ENCODE measurements around the gene PHF1. TPM values are rescaled to one million over a fixed set of nuclear protein-coding genes. Genes with fewer than 3 reads are reported as not detected.

PHF1 gene
- total and polyA plus RNA-seq, 2 of the 13 experiments (the other 11 are each of a cell fraction or from before 2014, with no cell fraction given) = 25.4 to 61.9 TPM

- TF ChIP-seq ZNF275 (CRISPR knock-in tag; IDR thresholded peaks at IDR 0.05; ENCODE audit: borderline replicate concordance) = peak; percentile 85; the same call in 1 of the 2 replicates
- TF ChIP-seq ZBTB3 (CRISPR knock-in tag; IDR thresholded peaks at IDR 0.05; ENCODE audit: borderline replicate concordance, low read depth) = peak; percentile 82; the same call in 1 of the 2 replicates
- TF ChIP-seq ZNF780A (CRISPR knock-in tag; IDR thresholded peaks at IDR 0.05) = peak; percentile 91
- peak; percentile 81; the same call in 1 of the 2 replicates for TF ChIP-seq ZSCAN21 (CRISPR knock-in tag; IDR thresholded peaks at IDR 0.05; ENCODE audit: borderline replicate concordance)
- 0 out of 2 replicates have a peak, but pooled peaks have one; percentile 83 for TF ChIP-seq FLYWCH1 (CRISPR knock-in tag; IDR thresholded peaks at IDR 0.05)
- no peak for TF ChIP-seq SRSF4 (IDR thresholded peaks at IDR 0.05; ENCODE audit: low read depth, low read length, poor library complexity, severe bottlenecking)
- TF ChIP-seq ZZZ3 (CRISPR knock-in tag; IDR thresholded peaks at IDR 0.05; ENCODE audit: borderline replicate concordance) = peak; percentile 90; the same call in 1 of the 2 replicates
- TF ChIP-seq ZNF879 (CRISPR knock-in tag; IDR thresholded peaks at IDR 0.05) = no peak; the same call in 1 of the 2 replicates
- TF ChIP-seq KMT2A (CRISPR knock-in tag; IDR thresholded peaks at IDR 0.05) = peak; percentile 91
- peak; percentile 99 for TF ChIP-seq MAX (IDR thresholded peaks at IDR 0.05)
- TF ChIP-seq ZNF567 (CRISPR knock-in tag; IDR thresholded peaks at IDR 0.05; ENCODE audit: borderline replicate concordance) = no peak
- TF ChIP-seq ELF4 (CRISPR knock-in tag; IDR thresholded peaks at IDR 0.05; ENCODE audit: borderline replicate concordance) = no peak
- 0 out of 2 replicates have a peak, but pooled peaks have one; percentile 12 for TF ChIP-seq TEAD2 (CRISPR knock-in tag; IDR thresholded peaks at IDR 0.05)
- TF ChIP-seq ZNF562 (CRISPR knock-in tag; IDR thresholded peaks at IDR 0.05; ENCODE audit: borderline replicate concordance) = peak; percentile 63; the same call in 1 of the 2 replicates
- TF ChIP-seq ZNF383 (CRISPR knock-in tag; IDR thresholded peaks at IDR 0.05; ENCODE audit: borderline replicate concordance) = peak; percentile 14; the same call in 1 of the 2 replicates
- TF ChIP-seq, protein P1, sequence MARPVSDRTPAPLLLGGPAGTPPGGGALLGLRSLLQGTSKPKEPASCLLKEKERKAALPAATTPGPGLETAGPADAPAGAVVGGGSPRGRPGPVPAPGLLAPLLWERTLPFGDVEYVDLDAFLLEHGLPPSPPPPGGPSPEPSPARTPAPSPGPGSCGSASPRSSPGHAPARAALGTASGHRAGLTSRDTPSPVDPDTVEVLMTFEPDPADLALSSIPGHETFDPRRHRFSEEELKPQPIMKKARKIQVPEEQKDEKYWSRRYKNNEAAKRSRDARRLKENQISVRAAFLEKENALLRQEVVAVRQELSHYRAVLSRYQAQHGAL (CRISPR knock-in tag; IDR thresholded peaks at IDR 0.05; ENCODE audit: not compliant biosample characterization) = no peak
- no peak for TF ChIP-seq ZEB1 (IDR thresholded peaks at IDR 0.05; ENCODE audit: insufficient replicate concordance, low read depth)
- no peak for TF ChIP-seq MBD4 (IDR thresholded peaks at IDR 0.05; ENCODE audit: borderline replicate concordance, low read length)
- peak; percentile 74; the same call in 1 of the 2 replicates for TF ChIP-seq ZNF17 (CRISPR knock-in tag; IDR thresholded peaks at IDR 0.05)
- TF ChIP-seq, protein P2, sequence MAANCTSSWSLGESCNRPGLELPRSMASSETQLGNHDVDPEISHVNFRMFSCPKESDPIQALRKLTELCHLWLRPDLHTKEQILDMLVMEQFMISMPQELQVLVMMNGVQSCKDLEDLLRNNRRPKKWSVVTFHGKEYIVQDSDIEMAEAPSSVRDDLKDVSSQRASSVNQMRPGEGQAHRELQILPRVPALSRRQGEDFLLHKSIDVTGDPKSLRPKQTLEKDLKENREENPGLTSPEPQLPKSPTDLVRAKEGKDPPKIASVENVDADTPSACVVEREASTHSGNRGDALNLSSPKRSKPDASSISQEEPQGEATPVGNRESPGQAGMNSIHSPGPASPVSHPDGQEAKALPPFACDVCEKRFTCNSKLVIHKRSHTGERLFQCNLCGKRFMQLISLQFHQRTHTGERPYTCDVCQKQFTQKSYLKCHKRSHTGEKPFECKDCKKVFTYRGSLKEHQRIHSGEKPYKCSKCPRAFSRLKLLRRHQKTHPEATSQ (CRISPR knock-in tag; IDR thresholded peaks at IDR 0.05; ENCODE audit: borderline replicate concordance) = peak; percentile 89
- TF ChIP-seq NCOA2 (CRISPR knock-in tag; IDR thresholded peaks at IDR 0.05) = peak; percentile 52; the same call in 1 of the 2 replicates
- TF ChIP-seq SOX6 (IDR thresholded peaks at IDR 0.05) = no peak
- peak; percentile 74 for TF ChIP-seq SOX6 (CRISPR knock-in tag; IDR thresholded peaks at IDR 0.05)
- TF ChIP-seq SMYD3 (CRISPR knock-in tag; IDR thresholded peaks at IDR 0.05) = 0 out of 2 replicates have a peak, but pooled peaks have one; percentile 63
- TF ChIP-seq ZNF441 (CRISPR knock-in tag; IDR thresholded peaks at IDR 0.05; ENCODE audit: borderline replicate concordance) = no peak; the same call in 1 of the 2 replicates
- no peak for TF ChIP-seq MTF1 (CRISPR knock-in tag; IDR thresholded peaks at IDR 0.05)
Observed at GRCh38 chr6:33454009-33454946, 43.5 kb downstream of the PHF1 start, which contains the start of gene ZBTB9 (continued).
